ENCODE measurements around the gene GNAL. TPM values are rescaled to one million over a fixed set of nuclear protein-coding genes. Genes with fewer than 3 reads are reported as not detected.

GNAL gene
- total RNA-seq, 8 experiments from 2014 or later, result 0.85 to 31.0 (median 11.1) TPM

- H3K4me1 ChIP-seq (replicated peaks in 1 of 2), result peaks cover 4 to 5% of the 10 kb centered on the region in 2 donors
- WGBS, 10 experiments, result 37 to 96% (median 62%) methylated on average over 2 to 6 of the region's 6 CpGs; no CpG with 5 or more reads in 2 of the 10 experiments
- in situ Hi-C loops (cut with MboI; ENCODE audit: low pct_unique_long_range_greater_than_20kb in 2 of 9, low sequenced_read_pairs in 9 of 9, unreplicated experiment in 9 of 9), result loop anchor here in 1 of 9 experiments (25.0 kb wide), 1 partner anchor 108 kb away; no protein-coding TSS in a partner anchor
- peak in 2 of 8 experiments; percentile 27 for ATAC-seq (replicated peaks in 6 of 8)
- H3K27ac ChIP-seq, result no peak overlapping the region
- no peak overlapping the region for H3K4me3 ChIP-seq
Observed at GRCh38 chr18:11828786-11829432, 139.8 kb downstream of the GNAL start.

- peaks cover 4 to 5% of the 10 kb centered on the region in 2 donors for H3K4me1 ChIP-seq (replicated peaks in 1 of 2)
- WGBS, 10 experiments, result 41 to 100% (median 96%) methylated on average over 2 to 4 of the region's 4 CpGs; no CpG with 5 or more reads in 1 of the 10 experiments
- no peak overlapping the region for H3K27ac ChIP-seq
- in situ Hi-C loops (cut with MboI; ENCODE audit: low pct_unique_long_range_greater_than_20kb in 2 of 9, low sequenced_read_pairs in 9 of 9, unreplicated experiment in 9 of 9), result loop anchor here in 1 of 9 experiments (25.0 kb wide), 1 partner anchor 107 kb away; no protein-coding TSS in a partner anchor
- H3K4me3 ChIP-seq, result no peak overlapping the region
- no peak for ATAC-seq (replicated peaks in 6 of 8)
Observed at GRCh38 chr18:11830585-11830984, 141.5 kb downstream of the GNAL start.

- Histone ChIP-seq H3K27ac (no peak overlapping the region), H3K4me1 (replicated peaks in 1 of 2) (peaks cover 4 to 5% of the 10 kb centered on the region in 2 donors), H3K4me3 (no peak overlapping the region)
- in situ Hi-C loops (cut with MboI; ENCODE audit: low pct_unique_long_range_greater_than_20kb in 2 of 9, low sequenced_read_pairs in 9 of 9, unreplicated experiment in 9 of 9), result loop anchor here in 1 of 9 experiments (25.0 kb wide), 1 partner anchor 105 kb away; no protein-coding TSS in a partner anchor
- 31 to 100% (median 70%) methylated on average over 2 to 3 of the region's 3 CpGs; no CpG with 5 or more reads in 1 of the 10 experiments for WGBS, 10 experiments
- no peak for ATAC-seq (replicated peaks in 6 of 8)
Observed at GRCh38 chr18:11831921-11832320, 142.9 kb downstream of the GNAL start.

- Histone ChIP-seq H3K27ac (no peak overlapping the region), H3K4me3 (no peak overlapping the region), H3K4me1 (replicated peaks in 1 of 2) (no peaks in the 10 kb centered on the region)
- in situ Hi-C loops (cut with MboI; ENCODE audit: low pct_unique_long_range_greater_than_20kb in 2 of 9, low sequenced_read_pairs in 9 of 9, unreplicated experiment in 9 of 9), result loop anchor here in 1 of 9 experiments (25.0 kb wide), 1 partner anchor 103 kb away; no protein-coding TSS in a partner anchor
- ATAC-seq (replicated peaks in 6 of 8), result no peak
- 60 to 100% (median 88%) methylated on average over 1 to 5 of the region's 5 CpGs; no CpG with 5 or more reads in 3 of the 10 experiments for WGBS, 10 experiments
Observed at GRCh38 chr18:11834772-11835171, 145.7 kb downstream of the GNAL start.

GRCh38 chr18:11839556-11839955 lies 150.5 kb downstream of the GNAL start:
- in situ Hi-C loops (cut with MboI; ENCODE audit: low pct_unique_long_range_greater_than_20kb in 2 of 9, low sequenced_read_pairs in 9 of 9, unreplicated experiment in 9 of 9), result loop anchor here in 1 of 9 experiments (25.0 kb wide), 1 partner anchor 98 kb away; no protein-coding TSS in a partner anchor
- Histone ChIP-seq H3K27ac (no peak overlapping the region), H3K4me3 (no peak overlapping the region), H3K4me1 (replicated peaks in 1 of 2) (no peaks in the 10 kb centered on the region)
- 61 to 100% (median 85%) methylated on average over 1 to 6 of the region's 6 CpGs for WGBS, 10 experiments
- no peak for ATAC-seq (replicated peaks in 6 of 8)

- in situ Hi-C loops (cut with MboI; ENCODE audit: low pct_unique_long_range_greater_than_20kb in 2 of 9, low sequenced_read_pairs in 9 of 9, unreplicated experiment in 9 of 9), result loop anchor here in 1 of 9 experiments (25.0 kb wide), 1 partner anchor 97 kb away; no protein-coding TSS in a partner anchor
- Histone ChIP-seq H3K27ac (no peak overlapping the region), H3K4me3 (no peak overlapping the region), H3K4me1 (replicated peaks in 1 of 2) (no peaks in the 10 kb centered on the region)
- ATAC-seq (replicated peaks in 6 of 8), result peak in 4 of 8 experiments; percentile 32 to 87 (median 60)
- 38 to 78% (median 50%) methylated on average over 1 to 6 of the region's 6 CpGs; no CpG with 5 or more reads in 1 of the 10 experiments for WGBS, 10 experiments
Observed at GRCh38 chr18:11840493-11840892, 151.4 kb downstream of the GNAL start.

- no peak for ATAC-seq (replicated peaks in 6 of 8)
- Histone ChIP-seq H3K4me3 (no peak overlapping the region), H3K27ac (no peak overlapping the region), H3K4me1 (replicated peaks in 1 of 2) (no peaks in the 10 kb centered on the region)
- in situ Hi-C loops (cut with MboI; ENCODE audit: low pct_unique_long_range_greater_than_20kb in 2 of 9, low sequenced_read_pairs in 9 of 9, unreplicated experiment in 9 of 9), result loop anchor here in 1 of 9 experiments (25.0 kb wide), 1 partner anchor 95 kb away; no protein-coding TSS in a partner anchor
- WGBS, 10 experiments, result 20 to 86% (median 38%) methylated on average over 1 to 4 of the region's 5 CpGs; no CpG with 5 or more reads in 3 of the 10 experiments
Observed at GRCh38 chr18:11842562-11842961, 153.5 kb downstream of the GNAL start.

GRCh38 chr18:11844436-11844835 lies 155.4 kb downstream of the GNAL start:
- WGBS, 10 experiments, result 65 to 100% (median 82%) methylated on average over 1 to 6 of the region's 6 CpGs; no CpG with 5 or more reads in 3 of the 10 experiments
- no peak overlapping the region for H3K27ac ChIP-seq
- peak in 1 of 8 experiments; percentile 65 for ATAC-seq (replicated peaks in 6 of 8)
- no peaks in the 10 kb centered on the region for H3K4me1 ChIP-seq (replicated peaks in 1 of 2)
- no peak overlapping the region for H3K4me3 ChIP-seq
- in situ Hi-C loops (cut with MboI; ENCODE audit: low pct_unique_long_range_greater_than_20kb in 2 of 9, low sequenced_read_pairs in 9 of 9, unreplicated experiment in 9 of 9), result loop anchor here in 1 of 9 experiments (25.0 kb wide), 1 partner anchor 93 kb away; no protein-coding TSS in a partner anchor

GRCh38 chr18:11845654-11846053 lies 156.6 kb downstream of the GNAL start:
- Histone ChIP-seq H3K4me3 (no peak overlapping the region), H3K4me1 (replicated peaks in 1 of 2) (peaks cover 7 to 9% of the 10 kb centered on the region in 2 donors), H3K27ac (no peak overlapping the region)
- in situ Hi-C loops (cut with MboI; ENCODE audit: low pct_unique_long_range_greater_than_20kb in 2 of 9, low sequenced_read_pairs in 9 of 9, unreplicated experiment in 9 of 9), result loop anchor here in 1 of 9 experiments (25.0 kb wide), 1 partner anchor 92 kb away; no protein-coding TSS in a partner anchor
- 64 to 100% (median 87%) methylated on average over 2 to 4 of the region's 4 CpGs for WGBS, 10 experiments
- no peak for ATAC-seq (replicated peaks in 6 of 8)

- H3K4me3 ChIP-seq, result no peak overlapping the region
- no peak overlapping the region for H3K27ac ChIP-seq
- in situ Hi-C loops (cut with MboI; ENCODE audit: low pct_unique_long_range_greater_than_20kb in 2 of 9, low sequenced_read_pairs in 9 of 9, unreplicated experiment in 9 of 9), result loop anchor here in 1 of 9 experiments (25.0 kb wide), 1 partner anchor 89 kb away; no protein-coding TSS in a partner anchor
- no peak for ATAC-seq (replicated peaks in 6 of 8)
- 0 to 100% (median 80%) methylated on average over 1 to 4 of the region's 4 CpGs for WGBS, 10 experiments
- H3K4me1 ChIP-seq (replicated peaks in 1 of 2), result peaks cover 7 to 11% of the 10 kb centered on the region in 2 donors
Observed at GRCh38 chr18:11847811-11848210, 158.7 kb downstream of the GNAL start.

GRCh38 chr18:11849279-11849678 lies 160.2 kb downstream of the GNAL start:
- Histone ChIP-seq H3K4me3 (no peak overlapping the region), H3K27ac (no peak overlapping the region), H3K4me1 (replicated peaks in 1 of 2) (peaks cover 18 to 22% of the 10 kb centered on the region in 2 donors)
- no peak for ATAC-seq (replicated peaks in 6 of 8)
- WGBS, 10 experiments, result 85 to 100% (median 94%) methylated on average over 1 to 7 of the region's 7 CpGs
- in situ Hi-C loops (cut with MboI; ENCODE audit: low pct_unique_long_range_greater_than_20kb in 2 of 9, low sequenced_read_pairs in 9 of 9, unreplicated experiment in 9 of 9), result loop anchor here in 1 of 9 experiments (25.0 kb wide), 1 partner anchor 88 kb away; no protein-coding TSS in a partner anchor

GRCh38 chr18:11849841-11850634 lies 161.0 kb downstream of the GNAL start:
- Histone ChIP-seq H3K4me1 (replicated peaks in 1 of 2) (peaks cover 18 to 22% of the 10 kb centered on the region in 2 donors), H3K27ac (no peak overlapping the region), H3K4me3 (peak overlapping the region in 3 of 5 donors; percentile 84 to 98 (median 92))
- ATAC-seq (replicated peaks in 6 of 8), result peak in 7 of 8 experiments; percentile 18 to 82 (median 49)
- WGBS, 10 experiments, result 0 to 100% (median 52%) methylated on average over 2 to 11 of the region's 17 CpGs
- in situ Hi-C loops (cut with MboI; ENCODE audit: low pct_unique_long_range_greater_than_20kb in 2 of 9, low sequenced_read_pairs in 9 of 9, unreplicated experiment in 9 of 9), result loop anchor here in 2 of 9 experiments (25.0 kb wide), 2 partner anchors 87 to 113 kb away; no protein-coding TSS in a partner anchor
